ENCODE measurements around the gene TMEM139. TPM values are rescaled to one million over a fixed set of nuclear protein-coding genes. Genes with fewer than 3 reads are reported as not detected.

Gene TMEM139
- total and polyA plus RNA-seq, 10 of the 15 experiments (the other 5 are each of a cell fraction or from before 2014, with no cell fraction given): 0.31 TPM; not detected in 9

- WGBS (ENCODE audit: insufficient coverage, insufficient replicate concordance, low lambda C conversion rate, missing lambda C conversion rate): 24% methylated on average over 3 of the region's 3 CpGs
- Histone ChIP-seq H3K4me3 (no peak overlapping the region), H3K27ac (ENCODE audit: control insufficient read depth, insufficient read depth) (no peak overlapping the region), H3K79me2 (ENCODE audit: control insufficient read depth, insufficient read depth, low read length) (no peaks in the 10 kb centered on the region), H3K36me3 (ENCODE audit: control insufficient read depth in 2 of 2, insufficient read depth in 2 of 2, low read length in 1 of 2) (no peaks in the 10 kb centered on the region), H3K4me1 (ENCODE audit: control insufficient read depth, insufficient read depth, low read length) (no peaks in the 10 kb centered on the region), H4K20me1 (ENCODE audit: control insufficient read depth, insufficient read depth) (no peaks in the 10 kb centered on the region), H3K27me3 (replicated peaks in 1 of 2; ENCODE audit: control insufficient read depth in 2 of 2, insufficient read depth in 2 of 2, low read length in 1 of 2) (no peaks in the 10 kb centered on the region), H3K4me2 (ENCODE audit: control insufficient read depth, insufficient read depth) (no peak overlapping the region), H3K9me3 (replicated peaks; ENCODE audit: control insufficient read depth, insufficient read depth, low read length) (no peaks in the 10 kb centered on the region; the same call in 2 of the 3 replicates), H3K9ac (ENCODE audit: control insufficient read depth, insufficient read depth, low read length) (no peak overlapping the region), H2AFZ (ENCODE audit: control insufficient read depth, low read depth, low read length) (no peak overlapping the region)
- in situ Hi-C loops (cut with MboI): no loop called here
- CTCF ChIA-PET: interaction anchor here (0.9 to 1.0 kb wide), 3 partner anchors 12 to 314 kb away, joined by 3 to 4 read pairs (median 3); no protein-coding TSS in a partner anchor
- intact Hi-C loops (cut with micrococcal nuclease; ENCODE audit: unreplicated experiment): no loop called here
- SMC1A ChIA-PET (ENCODE audit: uncharacterized antibody, unreplicated experiment): interaction anchor here (1.2 to 1.3 kb wide), 2 partner anchors 13 to 227 kb away, joined by 3 read pairs; no protein-coding TSS in a partner anchor
- BruUV-seq (replicated peaks): no TSS peak
- DNase-seq (ENCODE audit: low read depth, low spot score) (no peak), FAIRE-seq (no peak), ATAC-seq (no peak)
- POLR2A ChIA-PET: no interaction called here
- RAD21 ChIA-PET (ENCODE audit: unreplicated experiment): no interaction called here
- TF ChIP-seq YBX1 (IDR thresholded peaks at IDR 0.05) (no peak), RUNX3 (IDR thresholded peaks at IDR 0.05; ENCODE audit: low read length) (no peak), NFYA (IDR thresholded peaks at IDR 0.05; ENCODE audit: borderline replicate concordance, low read depth, low read length) (no peak), SMAD5 (IDR thresholded peaks at IDR 0.05; ENCODE audit: low read depth) (no peak), IRF3 (IDR thresholded peaks at IDR 0.05) (no peak), USF1 (IDR thresholded peaks at IDR 0.05; ENCODE audit: borderline replicate concordance, extremely low read length, insufficient read depth, low read depth, low read length) (no peak), TCF7 (IDR thresholded peaks at IDR 0.05; ENCODE audit: borderline replicate concordance) (no peak), ATF7 (IDR thresholded peaks at IDR 0.05; ENCODE audit: low read depth) (no peak), LARP7 (IDR thresholded peaks at IDR 0.05) (no peak), HSF1 (IDR thresholded peaks at IDR 0.05; ENCODE audit: low read depth, low read length) (no peak)
Observed at GRCh38 chr7:143236408-143236990, 48.3 kb upstream of the TMEM139 start.

Measured in GM12878 (cell line).